IMR-90 (cell line): Measurements from ENCODE around the gene TPT1. TPM values are rescaled to one million over a fixed set of nuclear protein-coding genes. Genes with fewer than 3 reads are reported as not detected.

ENCODE experiments used
- ATAC-seq: fragments of 200-7000 bp; cut with Tn5 transposase; 2 replicates; pipeline ENCODE4 v1.9.1; 2020; ENCODE audit warnings: low read depth, mild to moderate bottlenecking, moderate library complexity
- BruUV-seq: library from RNA; stranded (reverse); fragments of 400-500 nt; replicated peaks from 2 replicates; lab custom pipeline; 2021; lab: Mats Ljungman, UMichigan
- CTCF ChIA-PET: fragments of 300-600 bp; formaldehyde crosslinking; extraction: SDS; loops from one replicate; lab custom pipeline; 2021; ENCODE audit warnings: antibody characterized with exemption; lab: Yijun Ruan, JAX
- POLR2A ChIA-PET: fragments of 300-600 bp; sonication (Branson Sonifier 250); formaldehyde crosslinking; loops from one replicate; lab custom pipeline; 2022; ENCODE audit warnings: antibody characterized with exemption; ENCODE audit not compliant: unreplicated experiment; lab: Charles Lee
- DNase-seq: peaks from one replicate; pipeline ENCODE4 v3.0.0; 2013
- H2AFZ ChIP-seq: replicated peaks from 2 replicates; pipeline ENCODE3; 2013; ENCODE audit warnings: low read length, mild to moderate bottlenecking; ENCODE audit not compliant: poor library complexity
- H2AK5ac ChIP-seq: 2 replicates; pipeline ENCODE4 v1.6.1; 2013; ENCODE audit warnings: low read depth, low read length, inconsistent platforms
- H2AK9ac ChIP-seq: replicated peaks from 2 replicates; pipeline ENCODE3; 2013; ENCODE audit warnings: mild to moderate bottlenecking, low read depth, low read length, moderate library complexity; ENCODE audit not compliant: poor library complexity
- H2BK120ac ChIP-seq: 2 replicates; pipeline ENCODE4 v1.6.1; 2013; ENCODE audit warnings: low read depth, low read length, inconsistent platforms
- H2BK15ac ChIP-seq: 3 replicates; pipeline ENCODE4 v1.6.1; 2013; ENCODE audit warnings: low read depth, low read length, inconsistent platforms
- H2BK20ac ChIP-seq: 2 replicates; pipeline ENCODE4 v1.6.1; 2013; ENCODE audit warnings: low read depth, mild to moderate bottlenecking, inconsistent platforms, low read length, moderate library complexity
- H2BK5ac ChIP-seq: 2 replicates; pipeline ENCODE4 v1.6.1; 2013; ENCODE audit warnings: mild to moderate bottlenecking, low read depth, low read length, inconsistent platforms; ENCODE audit not compliant: poor library complexity, severe bottlenecking
- H3K14ac ChIP-seq: replicated peaks from 2 replicates; pipeline ENCODE4 v1.6.1; 2013; ENCODE audit warnings: low read depth, low read length, inconsistent platforms
- H3K18ac ChIP-seq: 2 replicates; pipeline ENCODE4 v1.6.1; 2013; ENCODE audit warnings: low read depth, low read length, control low read depth
- H3K23ac ChIP-seq: 2 replicates; pipeline ENCODE4 v1.6.1; 2013; ENCODE audit warnings: low read depth, low read length, inconsistent platforms
- H3K27ac ChIP-seq: 2 replicates; pipeline ENCODE4 v1.5.1; 2013; ENCODE audit warnings: mild to moderate bottlenecking, control low read depth, low read length; ENCODE audit not compliant: insufficient read depth
- H3K27me3 ChIP-seq: 2 replicates; pipeline ENCODE4 v1.6.1; 2013; ENCODE audit warnings: low read length; ENCODE audit not compliant: control insufficient read depth, insufficient read depth
- H3K36me3 ChIP-seq: 2 replicates; pipeline ENCODE4 v1.6.1; 2013; ENCODE audit warnings: low read length, mixed read lengths; ENCODE audit not compliant: control insufficient read depth, insufficient read depth
- H3K4ac ChIP-seq: 2 replicates; pipeline ENCODE4 v1.6.1; 2013; ENCODE audit warnings: low read depth, low read length, inconsistent platforms
- H3K4me1 ChIP-seq: 2 replicates; pipeline ENCODE4 v1.6.1; 2013; ENCODE audit warnings: low read length, mixed read lengths; ENCODE audit not compliant: control insufficient read depth, insufficient read depth
- H3K4me2 ChIP-seq: 2 replicates; pipeline ENCODE4 v1.6.1; 2013; ENCODE audit warnings: low read depth, mild to moderate bottlenecking, control low read depth, low read length, moderate library complexity
- H3K4me3 ChIP-seq: 2 replicates; pipeline ENCODE4 v1.5.1; 2013; ENCODE audit warnings: low read depth, mild to moderate bottlenecking, control low read depth, low read length, moderate library complexity; ENCODE audit not compliant: insufficient read depth
- H3K56ac ChIP-seq: 2 replicates; pipeline ENCODE4 v1.6.1; 2013; ENCODE audit warnings: low read length, inconsistent platforms; ENCODE audit not compliant: insufficient read depth; ENCODE audit errors: extremely low read depth
- H3K79me1 ChIP-seq, 2 experiments: 2 replicates each; pipeline ENCODE4 v1.6.1; 2013; ENCODE audit warnings: low read length in 2 of 2, inconsistent platforms in 1 of 2, low read depth in 1 of 2
- H3K9ac ChIP-seq: 2 replicates; pipeline ENCODE4 v1.6.1; 2013; ENCODE audit warnings: low read depth, low read length, control low read depth
- H3K9me1 ChIP-seq: 2 replicates; pipeline ENCODE4 v1.6.1; 2013; ENCODE audit warnings: low read length, inconsistent platforms; ENCODE audit not compliant: insufficient read depth
- H3K9me3 ChIP-seq: 2 replicates; pipeline ENCODE4 v1.6.1; 2013; ENCODE audit warnings: low read length; ENCODE audit not compliant: control insufficient read depth, insufficient read depth
- H4K20me1 ChIP-seq: 2 replicates; pipeline ENCODE4 v1.6.1; 2013; ENCODE audit warnings: low read length, inconsistent platforms; ENCODE audit not compliant: insufficient read depth
- H4K5ac ChIP-seq: 2 replicates; pipeline ENCODE4 v1.6.1; 2013; ENCODE audit warnings: mild to moderate bottlenecking, low read depth, low read length, control low read depth
- H4K8ac ChIP-seq, 2 experiments: 2 replicates each; pipeline ENCODE4 v1.6.1; 2013; ENCODE audit warnings: low read depth in 2 of 2, low read length in 2 of 2, control low read depth in 1 of 2, inconsistent platforms in 1 of 2
- H4K91ac ChIP-seq: 2 replicates; pipeline ENCODE4 v1.6.1; 2013; ENCODE audit warnings: low read depth, low read length, inconsistent platforms; ENCODE audit not compliant: insufficient read depth
- CEBPB ChIP-seq: IDR thresholded peaks from 2 replicates; pipeline ENCODE4 v1.6.1; 2012; ENCODE audit warnings: low read depth, low read length, improper control_type of control experiment
- WGBS, 2 experiments: methylation state at CpG; one replicate each; pipeline versions ENCODE4 v1.1.5 to v1.1.7; 2013; ENCODE audit warnings: missing lambda C conversion rate in 2 of 2; ENCODE audit not compliant: insufficient read length in 1 of 2; ENCODE audit errors: extremely low coverage in 2 of 2; 5-methylcytosine and 5-hydroxymethylcytosine counted together
- dilution Hi-C: fragments of 300-500 bp; cut with HindIII; formaldehyde crosslinking; loops from one replicate; pipeline ENCODE4 v1.14.3; 2018; ENCODE audit warnings: low sequenced_read_pairs; ENCODE audit not compliant: unreplicated experiment
- in situ Hi-C: fragments of 300-500 bp; cut with MboI; formaldehyde crosslinking; loops from 3 replicates; pipeline ENCODE4 v1.14.3; 2019; ENCODE audit warnings: low sequenced_read_pairs, inconsistent platforms, mixed read lengths
- intact Hi-C: fragments of 100-400 bp; cut with micrococcal nuclease; formaldehyde crosslinking; loops from 2 replicates; pipeline ENCODE4 v1.10.0; 2022
- polyA plus RNA-seq, 3 experiments: library from polyadenylated mRNA; depleted of rRNA; stranded (reverse); fragments of >200 nt; gene quantifications; 2 replicates each; pipeline ENCODE4 v1.2.3, GENCODE V29; 2012; ENCODE audit warnings: low replicate concordance in 1 of 3
- total RNA-seq: library from RNA; depleted of rRNA; stranded (reverse); fragments of >200 nt; gene quantifications from 2 replicates; pipeline ENCODE4 v1.2.3, GENCODE V29; 2012
- TF ChIP-seq, protein P1 (sequence below): fragments of 150-350 bp; IDR thresholded peaks from 2 replicates; pipeline ENCODE4 v1.6.1; 2017; ENCODE audit warnings: mild to moderate bottlenecking, antibody characterized with exemption, low read length, low read depth

TPT1 gene
- total and polyA plus RNA-seq, 2 of the 4 experiments (the other 2 are of a cell fraction) = 1,663 to 2,665 TPM

DNA sequence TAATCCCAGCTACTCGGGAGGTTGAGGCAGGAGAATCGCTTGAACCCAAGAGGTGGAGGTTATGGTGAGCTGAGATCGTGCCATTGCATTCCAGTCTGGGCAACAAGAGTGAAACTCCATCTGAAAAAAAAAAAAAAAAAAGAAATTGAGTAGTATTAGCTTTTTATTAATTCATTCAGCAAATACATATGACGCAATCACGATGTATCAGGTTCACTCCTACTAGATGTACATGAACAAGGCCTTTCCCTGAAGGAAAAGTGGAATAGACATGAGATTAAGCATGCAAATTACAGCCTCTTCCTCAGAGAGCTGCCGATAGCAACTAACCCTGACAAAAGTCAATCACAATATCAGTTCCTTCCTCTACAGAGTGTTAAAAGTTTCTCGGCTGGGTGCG lies 9.2 kb upstream of the TPT1 start:
- DNase-seq (no peak), ATAC-seq (no peak)
- Histone ChIP-seq H3K4me2 (no peak overlapping the region), H2AK5ac (no peak overlapping the region), H4K8ac (no peak overlapping the region), H3K9ac (no peak overlapping the region), H3K79me1 (peaks cover 19 to 28% of the 10 kb centered on the region in 2 experiments), H3K4me1 (peaks cover 2% of the 10 kb centered on the region; the same call in 1 of the 2 replicates), H3K27me3 (no peaks in the 10 kb centered on the region), H3K23ac (no peak overlapping the region), H3K27ac (no peak overlapping the region), H3K36me3 (peaks cover 33% of the 10 kb centered on the region), H3K56ac (no peak overlapping the region), H3K4ac (no peak overlapping the region), H4K20me1 (no peaks in the 10 kb centered on the region), H2AFZ (no peak overlapping the region), H3K18ac (no peak overlapping the region), H3K14ac (no peak overlapping the region), H2BK5ac (no peak overlapping the region), H4K5ac (no peak overlapping the region), H2BK20ac (no peak overlapping the region), H2BK15ac (no peak overlapping the region), H3K9me3 (no peaks in the 10 kb centered on the region), H2BK120ac (no peak overlapping the region), H3K9me1 (no peaks in the 10 kb centered on the region), H4K91ac (no peak overlapping the region), H3K4me3 (no peak overlapping the region), H2AK9ac (no peak overlapping the region)
- WGBS, 2 experiments = no CpG with 5 or more reads among the region's 8 CpGs
- no TSS peak for BruUV-seq
- ChIA-PET CTCF (no interaction called here), POLR2A (interaction anchor here (0.6 kb wide), 1 partner anchor 64 kb away, joined by 7 read pairs; no protein-coding TSS in a partner anchor)
- intact Hi-C loops (no loop called here), in situ Hi-C loops (loop anchor here (25.0 kb wide), 1 partner anchor 637 kb away; no protein-coding TSS in a partner anchor), dilution Hi-C loops (no loop called here)
- TF ChIP-seq CEBPB = peak; percentile 88
- TF ChIP-seq, protein P1, sequence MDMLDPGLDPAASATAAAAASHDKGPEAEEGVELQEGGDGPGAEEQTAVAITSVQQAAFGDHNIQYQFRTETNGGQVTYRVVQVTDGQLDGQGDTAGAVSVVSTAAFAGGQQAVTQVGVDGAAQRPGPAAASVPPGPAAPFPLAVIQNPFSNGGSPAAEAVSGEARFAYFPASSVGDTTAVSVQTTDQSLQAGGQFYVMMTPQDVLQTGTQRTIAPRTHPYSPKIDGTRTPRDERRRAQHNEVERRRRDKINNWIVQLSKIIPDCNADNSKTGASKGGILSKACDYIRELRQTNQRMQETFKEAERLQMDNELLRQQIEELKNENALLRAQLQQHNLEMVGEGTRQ = no peak
